NCI-H2107 treated with DMSO at 0.1 percent for 48 hours (cell line): ENCODE measurements around the gene ST6GAL1.

Experiments
- DNase-seq: peaks from one replicate; lab custom pipeline; 2025; ENCODE audit not compliant: unreplicated experiment; lab: John Stamatoyannopoulos, UW

The ST6GAL1 gene

GRCh38 chr3:186915806-186916796 lies 14.2 kb upstream of the ST6GAL1 start:
- peak; percentile 82 for DNase-seq

DNA sequence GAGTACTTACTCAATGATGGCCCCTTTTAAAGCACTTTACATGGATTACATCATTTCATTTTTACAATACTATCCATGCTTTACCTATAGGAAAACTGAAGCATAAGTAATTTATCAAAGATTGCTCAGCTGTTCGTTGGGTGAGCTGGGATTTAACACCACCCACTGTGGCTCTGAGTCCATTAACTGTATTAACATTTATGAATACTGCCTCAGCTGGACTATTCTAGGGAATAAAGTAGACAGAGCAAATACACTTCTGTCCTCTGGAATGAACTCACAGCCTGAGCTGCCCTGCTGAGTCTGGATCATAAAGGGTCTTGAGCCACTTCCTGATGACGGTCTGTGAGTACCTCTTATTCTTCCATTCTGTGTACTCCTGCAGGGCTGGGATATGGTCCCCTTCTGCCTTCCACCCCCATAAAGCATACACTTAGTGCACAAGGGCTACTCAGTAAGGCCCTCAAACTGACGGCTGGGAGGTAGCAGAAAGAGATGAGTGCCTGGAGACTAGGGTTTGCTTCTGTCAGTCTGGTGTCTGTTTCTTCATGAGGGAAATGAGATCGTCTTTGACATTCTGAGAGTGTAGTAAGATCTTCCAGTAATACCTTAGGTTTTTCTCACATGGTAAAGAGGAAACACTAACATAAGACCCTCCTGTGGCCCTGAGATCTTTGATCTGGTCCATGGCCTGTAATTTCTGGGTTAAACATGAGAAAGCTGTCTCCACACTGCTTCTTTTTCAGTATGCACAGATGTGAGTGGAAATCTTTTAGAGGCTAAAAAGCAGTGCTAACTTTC lies 12.6 kb upstream of the ST6GAL1 start:
- DNase-seq = no peak

- no peak for DNase-seq
Observed at GRCh38 chr3:186920301-186920700, 10.0 kb upstream of the ST6GAL1 start.

GRCh38 chr3:186920796-186921195 lies 9.5 kb upstream of the ST6GAL1 start:
- no peak for DNase-seq

DNA sequence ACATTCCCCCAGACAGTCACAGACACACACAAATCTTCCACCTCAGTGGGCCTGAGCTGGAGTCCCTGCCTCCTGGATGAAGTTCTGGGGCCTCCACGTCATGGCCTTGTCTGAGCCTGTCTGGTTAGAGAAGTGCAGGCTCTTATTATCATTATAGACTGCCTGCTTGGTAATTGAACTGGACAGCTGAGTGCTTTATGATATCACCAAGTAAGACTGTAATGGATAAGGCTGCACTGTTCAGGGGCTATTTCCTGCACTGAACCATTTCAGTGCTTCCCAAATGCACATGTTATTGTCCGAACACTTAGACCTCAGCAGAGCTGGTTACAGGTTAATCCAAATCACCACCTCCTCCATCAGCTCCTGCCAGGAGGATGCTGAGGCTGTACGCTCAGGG lies 8.7 kb upstream of the ST6GAL1 start:
- DNase-seq = no peak

DNA sequence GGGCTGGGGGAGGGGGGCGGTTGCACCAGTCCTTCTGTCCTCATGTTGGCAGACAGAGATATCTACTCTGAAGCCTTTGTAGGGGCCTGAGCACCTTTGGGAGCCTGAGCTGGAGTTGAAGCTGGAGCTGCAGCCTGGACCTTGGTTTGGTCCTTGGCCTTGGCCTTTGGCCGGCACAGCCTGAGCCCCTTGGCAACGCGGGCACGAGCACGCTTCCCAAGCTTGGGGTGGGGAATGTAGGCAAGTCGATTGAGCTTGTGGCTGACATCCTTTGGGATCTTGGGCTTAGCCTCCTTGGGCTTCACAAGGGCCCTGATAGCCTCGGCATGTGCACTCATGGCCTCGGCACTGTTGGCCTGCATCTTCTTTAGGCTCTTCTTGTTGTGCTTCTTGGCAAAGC lies 8.1 kb upstream of the ST6GAL1 start:
- DNase-seq = no peak

DNA sequence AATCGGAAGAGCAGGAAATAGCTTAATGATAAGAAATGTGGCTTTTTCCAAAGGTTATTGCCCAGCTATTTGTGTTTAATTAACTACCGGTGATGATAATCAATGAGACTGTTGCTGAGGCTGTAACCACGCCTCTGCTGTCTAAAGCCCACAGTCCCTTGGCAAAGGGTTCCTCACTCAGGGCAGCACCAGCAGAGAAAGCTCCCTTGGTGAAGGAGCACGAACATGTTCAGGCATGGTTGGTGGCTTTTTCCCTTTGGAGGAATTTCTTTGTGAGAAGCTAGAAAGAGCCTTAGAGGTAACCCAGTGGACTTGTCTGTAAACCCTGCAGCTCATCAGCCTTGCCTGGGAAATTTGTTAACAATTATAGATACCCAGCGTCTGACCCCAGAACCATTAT lies 7.5 kb upstream of the ST6GAL1 start:
- no peak for DNase-seq

DNA sequence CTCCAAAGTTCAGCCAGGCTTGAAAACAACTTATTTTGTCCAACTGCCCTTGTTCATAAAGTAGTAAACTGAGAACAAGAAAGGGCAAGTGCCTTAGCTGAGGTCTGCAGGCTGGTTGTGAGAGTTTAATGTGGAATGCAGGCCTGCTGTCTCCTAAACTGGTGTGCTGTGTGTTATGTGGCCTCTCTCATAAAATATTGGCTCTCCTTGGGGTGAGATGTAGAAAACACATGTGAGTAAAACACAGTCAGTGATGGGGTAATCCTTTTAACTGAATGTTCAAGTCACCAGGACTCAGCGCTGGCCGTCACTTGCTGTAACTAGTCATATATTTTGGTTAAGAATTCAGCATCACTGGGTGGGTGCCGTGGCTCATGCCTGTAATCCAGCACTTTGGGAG lies 7.1 kb upstream of the ST6GAL1 start:
- no peak for DNase-seq

GRCh38 chr3:186925826-186926225 lies 4.5 kb upstream of the ST6GAL1 start:
- no peak for DNase-seq

DNA sequence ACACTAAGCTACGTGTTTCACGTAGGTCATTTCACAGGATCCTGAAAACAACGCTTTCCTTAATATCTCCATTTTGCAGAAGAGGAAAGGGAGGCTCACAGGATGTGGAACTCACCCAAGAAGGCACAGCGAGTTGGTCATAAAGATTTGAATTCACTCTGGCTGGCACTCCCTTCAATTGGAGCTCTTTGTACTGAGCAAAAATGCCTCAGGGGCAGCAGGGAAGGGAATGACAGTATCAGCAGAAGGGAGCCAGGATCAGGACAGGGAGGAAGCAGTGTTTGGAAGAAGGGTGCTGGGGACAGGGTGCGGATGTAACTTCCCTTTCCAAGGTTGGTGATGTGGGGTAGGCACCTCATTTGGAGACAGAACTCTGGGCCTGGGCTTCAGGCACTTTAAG lies 1.1 kb upstream of the ST6GAL1 start:
- DNase-seq = no peak

DNA sequence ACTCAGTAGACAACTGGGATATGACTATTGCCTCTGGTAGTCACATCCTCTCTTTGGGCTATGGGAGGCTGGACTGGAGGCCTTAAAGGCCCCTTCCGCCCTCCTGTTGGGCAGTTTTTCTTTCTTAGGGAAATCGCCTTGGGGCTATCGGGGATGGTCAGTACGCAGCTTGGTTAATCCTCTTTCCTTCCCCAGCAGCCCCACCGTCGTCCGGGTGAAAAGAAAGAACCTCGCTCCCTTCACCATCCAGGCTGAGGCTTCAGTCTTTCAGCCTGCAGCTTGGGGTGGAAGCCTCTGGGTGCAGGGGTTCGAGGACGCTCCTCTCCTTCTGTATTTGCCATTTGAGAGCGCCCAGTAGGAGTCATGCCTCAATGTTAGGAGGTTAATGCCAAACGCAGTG lies 641 bp upstream of the ST6GAL1 start:
- no peak for DNase-seq

DNA sequence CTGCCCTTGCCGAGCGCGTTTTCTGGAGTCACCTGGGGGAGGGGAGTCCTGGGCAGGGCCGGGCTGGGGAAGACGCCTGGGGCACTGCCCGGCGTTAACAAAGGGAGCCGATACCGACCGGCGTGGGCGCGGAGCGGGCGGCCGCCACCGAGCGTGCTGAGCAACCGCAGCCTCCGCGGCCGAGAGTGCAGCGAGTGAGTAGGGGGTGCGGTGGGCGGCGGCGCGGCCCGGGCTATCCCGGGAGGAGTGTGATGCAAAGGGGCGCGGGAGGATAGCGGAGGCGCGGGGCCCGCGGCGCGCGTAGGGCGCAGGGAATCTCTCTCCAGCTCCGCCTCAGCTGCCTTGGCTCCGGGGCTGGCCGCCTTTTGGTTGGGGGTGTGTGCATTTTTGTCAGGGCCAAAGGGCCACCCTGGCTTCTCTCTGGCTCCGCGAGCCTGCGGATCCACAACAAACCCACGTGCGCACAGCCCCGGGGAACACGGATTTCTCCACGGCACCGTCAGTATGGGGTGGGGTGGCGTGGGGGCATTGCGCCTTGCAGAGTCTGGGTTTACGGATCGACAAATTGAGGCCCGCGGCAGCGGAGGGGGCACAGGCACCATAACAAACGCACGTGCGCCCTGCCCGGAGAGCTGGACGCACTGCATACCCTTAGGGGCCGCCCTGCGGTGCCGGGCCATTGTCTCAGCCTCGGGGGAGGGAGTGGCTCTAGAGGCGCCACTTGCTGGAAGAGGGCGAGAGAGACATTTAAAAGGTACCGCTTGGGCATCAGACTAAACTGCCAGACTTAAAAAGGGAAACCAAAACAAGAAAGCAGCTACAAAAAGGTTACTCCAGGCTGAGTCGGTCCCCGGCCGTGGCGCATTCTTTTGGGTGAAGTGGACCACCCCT lies 560 bp downstream of the ST6GAL1 start:
- peak; percentile 83 for DNase-seq

- peak; percentile 80 for DNase-seq
Observed at GRCh38 chr3:186931532-186932280, 1.4 kb downstream of the ST6GAL1 start.

GRCh38 chr3:186932281-186933181 lies 2.2 kb downstream of the ST6GAL1 start:
- DNase-seq = peak; percentile 73

DNA sequence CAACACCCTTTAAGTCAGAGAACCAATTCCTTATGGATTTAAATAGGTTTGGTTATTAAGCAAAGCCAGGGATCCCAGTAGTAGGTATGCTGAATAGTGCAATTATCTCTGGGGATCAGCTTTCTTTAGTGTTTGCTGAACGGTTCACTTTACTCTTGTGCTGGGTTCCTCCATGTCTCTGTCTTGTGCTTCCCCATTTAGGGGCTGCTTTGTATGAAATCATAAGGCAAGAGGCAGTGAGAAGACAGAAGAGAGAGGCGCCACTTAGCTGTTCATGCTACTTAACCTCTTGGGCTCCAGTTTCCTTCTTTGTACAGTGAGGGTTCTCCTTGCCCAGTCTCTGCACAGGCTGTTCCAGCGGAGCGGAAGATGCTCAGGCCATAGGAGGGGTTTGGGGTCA lies 3.5 kb downstream of the ST6GAL1 start:
- no peak for DNase-seq

- no peak for DNase-seq
Observed at GRCh38 chr3:186935133-186935532, 4.8 kb downstream of the ST6GAL1 start.

DNA sequence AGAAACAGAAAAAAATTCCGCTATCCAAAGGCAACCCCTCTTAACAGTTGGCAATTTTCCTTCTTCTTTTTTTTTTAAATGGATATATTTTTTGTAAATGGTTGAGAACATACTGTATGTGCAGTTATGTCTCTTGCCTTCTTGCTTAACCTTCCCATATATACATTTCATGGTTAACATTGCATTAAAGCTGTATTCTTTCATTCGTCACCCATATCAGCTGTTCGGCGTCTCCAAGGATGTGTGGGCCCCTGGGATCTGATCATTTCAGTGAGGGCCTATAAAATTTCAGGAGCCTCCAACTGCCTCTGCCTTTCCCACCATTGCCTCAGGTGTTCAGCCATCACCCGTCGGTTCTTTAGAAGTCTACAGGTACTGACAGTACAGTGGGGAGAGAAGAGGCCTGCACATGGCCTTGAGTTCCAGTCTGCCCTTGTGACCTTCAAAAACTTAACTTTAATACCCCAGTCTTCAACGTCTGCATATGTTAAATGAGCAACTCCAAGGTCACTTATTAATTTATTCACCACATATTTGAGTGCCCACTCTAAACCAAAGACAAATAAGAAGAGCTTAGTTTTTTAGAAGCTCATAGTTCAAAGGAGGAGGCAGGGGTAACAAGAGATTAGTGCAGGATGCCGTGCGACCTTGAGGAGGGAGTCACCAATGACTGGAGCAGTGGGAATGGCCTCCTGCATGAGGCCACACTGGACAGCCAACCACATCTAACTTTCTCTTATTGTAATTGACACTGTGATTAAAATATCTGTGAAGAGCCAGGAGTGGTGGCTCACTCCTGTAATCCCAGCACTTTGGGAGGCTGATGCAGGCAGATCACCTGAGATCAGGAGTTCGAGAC lies 6.9 kb downstream of the ST6GAL1 start:
- DNase-seq = no peak

DNA sequence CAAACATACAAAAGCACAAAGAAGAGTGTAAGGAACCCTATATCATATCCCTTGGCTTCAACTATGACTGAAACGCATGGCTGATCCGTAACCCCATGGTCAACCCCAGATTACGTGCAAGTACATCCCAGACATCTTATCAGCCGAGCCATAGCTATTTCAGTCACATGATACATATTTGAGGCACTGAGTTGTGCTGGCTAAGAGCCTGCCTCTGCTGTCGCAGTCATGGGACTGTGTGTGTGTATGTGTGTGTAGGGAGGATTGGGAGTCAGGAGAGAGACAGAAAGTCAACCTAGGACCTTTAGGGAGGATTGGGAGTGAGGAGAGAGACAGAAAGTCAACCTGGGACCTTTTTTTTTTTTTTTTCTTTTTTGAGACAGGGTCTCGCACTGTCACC lies 8.4 kb downstream of the ST6GAL1 start:
- no peak for DNase-seq
